ENCODE measurements around the gene SCN2A. TPM values are rescaled to one million over a fixed set of nuclear protein-coding genes. Genes with fewer than 3 reads are reported as not detected.

Gene SCN2A
- total RNA-seq, 1 experiment from 2014 or later, result 0.39 TPM

DNA sequence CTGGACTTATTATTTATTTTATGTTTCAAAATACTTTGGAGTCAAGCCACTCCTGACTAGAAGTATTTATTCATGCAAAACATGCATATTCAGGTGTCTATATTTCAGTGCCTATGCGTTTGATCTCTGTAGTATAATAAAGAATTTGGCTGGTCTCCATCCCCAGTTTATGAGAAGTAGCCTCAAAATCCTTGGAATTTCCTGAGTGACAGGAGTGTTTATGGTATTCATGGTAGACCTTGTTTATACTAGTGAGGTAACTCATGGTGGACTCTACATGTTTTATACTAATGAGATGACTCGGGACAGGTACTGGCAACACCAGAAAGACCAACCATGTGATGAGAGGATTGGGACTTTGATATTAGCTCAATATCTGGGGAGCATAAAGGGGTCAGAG lies 186.3 kb downstream of the SCN2A start (continued):
- TF ChIP-seq, protein P1, sequence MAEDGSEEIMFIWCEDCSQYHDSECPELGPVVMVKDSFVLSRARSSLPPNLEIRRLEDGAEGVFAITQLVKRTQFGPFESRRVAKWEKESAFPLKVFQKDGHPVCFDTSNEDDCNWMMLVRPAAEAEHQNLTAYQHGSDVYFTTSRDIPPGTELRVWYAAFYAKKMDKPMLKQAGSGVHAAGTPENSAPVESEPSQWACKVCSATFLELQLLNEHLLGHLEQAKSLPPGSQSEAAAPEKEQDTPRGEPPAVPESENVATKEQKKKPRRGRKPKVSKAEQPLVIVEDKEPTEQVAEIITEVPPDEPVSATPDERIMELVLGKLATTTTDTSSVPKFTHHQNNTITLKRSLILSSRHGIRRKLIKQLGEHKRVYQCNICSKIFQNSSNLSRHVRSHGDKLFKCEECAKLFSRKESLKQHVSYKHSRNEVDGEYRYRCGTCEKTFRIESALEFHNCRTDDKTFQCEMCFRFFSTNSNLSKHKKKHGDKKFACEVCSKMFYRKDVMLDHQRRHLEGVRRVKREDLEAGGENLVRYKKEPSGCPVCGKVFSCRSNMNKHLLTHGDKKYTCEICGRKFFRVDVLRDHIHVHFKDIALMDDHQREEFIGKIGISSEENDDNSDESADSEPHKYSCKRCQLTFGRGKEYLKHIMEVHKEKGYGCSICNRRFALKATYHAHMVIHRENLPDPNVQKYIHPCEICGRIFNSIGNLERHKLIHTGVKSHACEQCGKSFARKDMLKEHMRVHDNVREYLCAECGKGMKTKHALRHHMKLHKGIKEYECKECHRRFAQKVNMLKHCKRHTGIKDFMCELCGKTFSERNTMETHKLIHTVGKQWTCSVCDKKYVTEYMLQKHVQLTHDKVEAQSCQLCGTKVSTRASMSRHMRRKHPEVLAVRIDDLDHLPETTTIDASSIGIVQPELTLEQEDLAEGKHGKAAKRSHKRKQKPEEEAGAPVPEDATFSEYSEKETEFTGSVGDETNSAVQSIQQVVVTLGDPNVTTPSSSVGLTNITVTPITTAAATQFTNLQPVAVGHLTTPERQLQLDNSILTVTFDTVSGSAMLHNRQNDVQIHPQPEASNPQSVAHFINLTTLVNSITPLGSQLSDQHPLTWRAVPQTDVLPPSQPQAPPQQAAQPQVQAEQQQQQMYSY (CRISPR knock-in tag; IDR thresholded peaks at IDR 0.05), result no peak
- TF ChIP-seq, protein P2, sequence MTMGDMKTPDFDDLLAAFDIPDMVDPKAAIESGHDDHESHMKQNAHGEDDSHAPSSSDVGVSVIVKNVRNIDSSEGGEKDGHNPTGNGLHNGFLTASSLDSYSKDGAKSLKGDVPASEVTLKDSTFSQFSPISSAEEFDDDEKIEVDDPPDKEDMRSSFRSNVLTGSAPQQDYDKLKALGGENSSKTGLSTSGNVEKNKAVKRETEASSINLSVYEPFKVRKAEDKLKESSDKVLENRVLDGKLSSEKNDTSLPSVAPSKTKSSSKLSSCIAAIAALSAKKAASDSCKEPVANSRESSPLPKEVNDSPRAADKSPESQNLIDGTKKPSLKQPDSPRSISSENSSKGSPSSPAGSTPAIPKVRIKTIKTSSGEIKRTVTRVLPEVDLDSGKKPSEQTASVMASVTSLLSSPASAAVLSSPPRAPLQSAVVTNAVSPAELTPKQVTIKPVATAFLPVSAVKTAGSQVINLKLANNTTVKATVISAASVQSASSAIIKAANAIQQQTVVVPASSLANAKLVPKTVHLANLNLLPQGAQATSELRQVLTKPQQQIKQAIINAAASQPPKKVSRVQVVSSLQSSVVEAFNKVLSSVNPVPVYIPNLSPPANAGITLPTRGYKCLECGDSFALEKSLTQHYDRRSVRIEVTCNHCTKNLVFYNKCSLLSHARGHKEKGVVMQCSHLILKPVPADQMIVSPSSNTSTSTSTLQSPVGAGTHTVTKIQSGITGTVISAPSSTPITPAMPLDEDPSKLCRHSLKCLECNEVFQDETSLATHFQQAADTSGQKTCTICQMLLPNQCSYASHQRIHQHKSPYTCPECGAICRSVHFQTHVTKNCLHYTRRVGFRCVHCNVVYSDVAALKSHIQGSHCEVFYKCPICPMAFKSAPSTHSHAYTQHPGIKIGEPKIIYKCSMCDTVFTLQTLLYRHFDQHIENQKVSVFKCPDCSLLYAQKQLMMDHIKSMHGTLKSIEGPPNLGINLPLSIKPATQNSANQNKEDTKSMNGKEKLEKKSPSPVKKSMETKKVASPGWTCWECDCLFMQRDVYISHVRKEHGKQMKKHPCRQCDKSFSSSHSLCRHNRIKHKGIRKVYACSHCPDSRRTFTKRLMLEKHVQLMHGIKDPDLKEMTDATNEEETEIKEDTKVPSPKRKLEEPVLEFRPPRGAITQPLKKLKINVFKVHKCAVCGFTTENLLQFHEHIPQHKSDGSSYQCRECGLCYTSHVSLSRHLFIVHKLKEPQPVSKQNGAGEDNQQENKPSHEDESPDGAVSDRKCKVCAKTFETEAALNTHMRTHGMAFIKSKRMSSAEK (CRISPR knock-in tag; IDR thresholded peaks at IDR 0.05; ENCODE audit: borderline replicate concordance), result no peak
- TF ChIP-seq, protein P3, sequence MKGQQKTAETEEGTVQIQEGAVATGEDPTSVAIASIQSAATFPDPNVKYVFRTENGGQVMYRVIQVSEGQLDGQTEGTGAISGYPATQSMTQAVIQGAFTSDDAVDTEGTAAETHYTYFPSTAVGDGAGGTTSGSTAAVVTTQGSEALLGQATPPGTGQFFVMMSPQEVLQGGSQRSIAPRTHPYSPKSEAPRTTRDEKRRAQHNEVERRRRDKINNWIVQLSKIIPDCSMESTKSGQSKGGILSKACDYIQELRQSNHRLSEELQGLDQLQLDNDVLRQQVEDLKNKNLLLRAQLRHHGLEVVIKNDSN (CRISPR knock-in tag; IDR thresholded peaks at IDR 0.05), result no peak
- no peak for TF ChIP-seq KAT7 (CRISPR knock-in tag; IDR thresholded peaks at IDR 0.05; ENCODE audit: borderline replicate concordance)
- TF ChIP-seq, protein P4, sequence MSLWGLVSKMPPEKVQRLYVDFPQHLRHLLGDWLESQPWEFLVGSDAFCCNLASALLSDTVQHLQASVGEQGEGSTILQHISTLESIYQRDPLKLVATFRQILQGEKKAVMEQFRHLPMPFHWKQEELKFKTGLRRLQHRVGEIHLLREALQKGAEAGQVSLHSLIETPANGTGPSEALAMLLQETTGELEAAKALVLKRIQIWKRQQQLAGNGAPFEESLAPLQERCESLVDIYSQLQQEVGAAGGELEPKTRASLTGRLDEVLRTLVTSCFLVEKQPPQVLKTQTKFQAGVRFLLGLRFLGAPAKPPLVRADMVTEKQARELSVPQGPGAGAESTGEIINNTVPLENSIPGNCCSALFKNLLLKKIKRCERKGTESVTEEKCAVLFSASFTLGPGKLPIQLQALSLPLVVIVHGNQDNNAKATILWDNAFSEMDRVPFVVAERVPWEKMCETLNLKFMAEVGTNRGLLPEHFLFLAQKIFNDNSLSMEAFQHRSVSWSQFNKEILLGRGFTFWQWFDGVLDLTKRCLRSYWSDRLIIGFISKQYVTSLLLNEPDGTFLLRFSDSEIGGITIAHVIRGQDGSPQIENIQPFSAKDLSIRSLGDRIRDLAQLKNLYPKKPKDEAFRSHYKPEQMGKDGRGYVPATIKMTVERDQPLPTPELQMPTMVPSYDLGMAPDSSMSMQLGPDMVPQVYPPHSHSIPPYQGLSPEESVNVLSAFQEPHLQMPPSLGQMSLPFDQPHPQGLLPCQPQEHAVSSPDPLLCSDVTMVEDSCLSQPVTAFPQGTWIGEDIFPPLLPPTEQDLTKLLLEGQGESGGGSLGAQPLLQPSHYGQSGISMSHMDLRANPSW (CRISPR knock-in tag; conservative IDR thresholded peaks at IDR 0.05; ENCODE audit: low read depth), result no peak

DNA sequence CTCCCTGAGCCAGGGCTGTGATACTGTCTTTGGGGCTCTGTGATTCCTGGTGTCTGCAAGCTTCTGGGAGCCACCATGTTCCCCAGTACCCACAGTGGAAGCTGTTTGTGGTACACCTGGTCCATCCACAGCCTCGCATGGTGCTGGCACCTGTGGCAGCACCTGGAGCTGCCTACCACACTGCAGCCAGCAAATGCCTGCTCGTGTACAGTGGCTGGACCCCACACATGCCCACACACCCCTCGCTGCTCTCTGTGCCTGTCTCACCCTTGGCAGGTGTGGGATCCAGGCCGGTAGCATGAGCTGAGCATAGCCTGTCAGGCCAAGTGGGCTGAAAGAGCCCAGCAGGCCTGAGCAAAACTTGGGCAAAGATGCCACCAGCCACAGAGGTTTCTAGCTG lies 188.5 kb downstream of the SCN2A start:
- H3K36me3 Mint-ChIP-seq, result peaks cover 23% of the 10 kb centered on the region
- no peak for DNase-seq (ENCODE audit: low spot score)
- no peak overlapping the region for H3K27ac Mint-ChIP-seq
- no peak for ATAC-seq
- TF ChIP-seq TP53 (CRISPR knock-in tag; IDR thresholded peaks at IDR 0.05), result no peak
- ChIA-PET POLR2A (no interaction called here), CTCF (interaction anchor here (0.8 kb wide), 1 partner anchor 9 kb away, joined by 5 read pairs; no protein-coding TSS in a partner anchor)
- H3K27me3 Mint-ChIP-seq (ENCODE audit: low read depth), result no peaks in the 10 kb centered on the region
- H3K9me3 Mint-ChIP-seq, result peaks cover 30% of the 10 kb centered on the region
- H3K4me3 Mint-ChIP-seq, result no peak overlapping the region
- H3K4me1 Mint-ChIP-seq, result peaks cover 2% of the 10 kb centered on the region; the same call in 1 of the 2 replicates

DNA sequence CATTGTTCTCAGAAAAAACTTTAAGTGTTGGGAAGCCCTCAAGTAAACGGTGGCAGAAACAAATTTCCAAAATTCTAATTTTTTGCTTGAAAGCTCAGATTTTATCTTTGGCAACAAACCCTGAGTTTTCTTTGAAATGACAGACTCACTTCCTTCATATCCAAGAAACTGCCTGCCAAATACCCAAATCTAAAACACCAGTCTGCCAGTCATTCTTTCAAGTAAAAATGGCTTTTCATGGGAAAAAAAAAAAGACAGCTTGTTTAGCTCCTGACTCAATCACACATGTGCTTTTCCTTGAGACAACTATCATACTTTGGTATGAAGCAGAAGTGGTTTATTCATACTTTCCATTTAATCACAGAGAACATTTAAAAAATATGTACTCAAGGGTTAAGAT lies 189.7 kb downstream of the SCN2A start:
- ChIA-PET CTCF (no interaction called here), POLR2A (no interaction called here)
- DNase-seq (ENCODE audit: low spot score), result no peak

More for the DNA sequence above, 189.7 kb downstream of the SCN2A start:
- Mint-ChIP-seq H3K27me3 (ENCODE audit: low read depth) (no peaks in the 10 kb centered on the region), H3K4me1 (peaks cover 7% of the 10 kb centered on the region; the same call in 1 of the 2 replicates), H3K36me3 (peaks cover 11% of the 10 kb centered on the region), H3K27ac (no peak overlapping the region), H3K4me3 (no peak overlapping the region), H3K9me3 (peaks cover 18% of the 10 kb centered on the region)
- TF ChIP-seq PRRX2 (CRISPR knock-in tag; IDR thresholded peaks at IDR 0.05) (no peak), TEAD4 (CRISPR knock-in tag; IDR thresholded peaks at IDR 0.05) (no peak), JUN (CRISPR knock-in tag; IDR thresholded peaks at IDR 0.05) (no peak), ZNF671 (CRISPR knock-in tag; IDR thresholded peaks at IDR 0.05) (no peak), ATF1 (CRISPR knock-in tag; IDR thresholded peaks at IDR 0.05) (no peak)
- TF ChIP-seq, protein P5, sequence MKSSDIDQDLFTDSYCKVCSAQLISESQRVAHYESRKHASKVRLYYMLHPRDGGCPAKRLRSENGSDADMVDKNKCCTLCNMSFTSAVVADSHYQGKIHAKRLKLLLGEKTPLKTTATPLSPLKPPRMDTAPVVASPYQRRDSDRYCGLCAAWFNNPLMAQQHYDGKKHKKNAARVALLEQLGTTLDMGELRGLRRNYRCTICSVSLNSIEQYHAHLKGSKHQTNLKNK (CRISPR knock-in tag; IDR thresholded peaks at IDR 0.05), result no peak
- no peak for ATAC-seq

Measured in WTC11 (cell line).